KBM-7 (cell line): ENCODE data around the gene ADORA3.
"Not testable (repeated sequence)": the region's sequence is repeated elsewhere in the genome, so short reads cannot be mapped to it uniquely, and the experiment has no call there.

Experiments used
- DNase-seq: peaks from one replicate; pipeline ENCODE4 v3.0.0-alpha.2; 2015
- in situ Hi-C: fragments of 300-500 bp; cut with MboI; formaldehyde crosslinking; loops from 2 replicates; pipeline ENCODE4 v1.14.3; 2020; ENCODE audit warnings: low sequenced_read_pairs, low pct_unique_long_range_greater_than_20kb, mixed read lengths

The ADORA3 gene

DNA sequence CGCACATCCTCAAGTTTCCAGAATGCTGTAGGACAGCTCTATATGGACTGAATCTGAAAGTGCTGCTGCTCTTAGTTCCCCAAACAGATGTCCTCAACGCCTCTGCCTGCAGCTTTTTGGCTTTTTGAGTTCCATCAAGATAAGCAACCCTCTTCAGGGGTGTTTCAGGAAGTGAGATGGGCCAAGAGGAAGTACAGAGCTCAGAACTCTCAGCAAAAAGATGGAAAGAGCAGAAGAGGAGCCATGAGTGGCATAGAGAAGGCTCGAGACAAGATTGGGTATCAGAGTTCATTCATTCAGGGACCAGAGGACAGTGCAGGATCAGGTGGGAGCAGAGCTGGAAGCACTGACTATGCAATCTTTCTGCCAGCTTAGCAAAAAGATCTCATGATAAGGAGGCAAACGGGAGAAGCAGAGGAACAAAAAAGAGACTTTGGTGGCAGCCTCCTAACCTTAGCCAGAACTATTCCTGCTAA is at the start of gene ADORA3, which contains the start of gene TMIGD3:
TSS of gene ADORA3 (minus strand) at position 49 of the 476 bp plus-strand sequence. CDS start 279 bp downstream, outside the sequence.
TSS of gene TMIGD3 (minus strand) at position 49 of the 476 bp plus-strand sequence. CDS start 279 bp downstream, outside the sequence.
- in situ Hi-C loops: no loop called here
- DNase-seq: peak; percentile 86

DNA sequence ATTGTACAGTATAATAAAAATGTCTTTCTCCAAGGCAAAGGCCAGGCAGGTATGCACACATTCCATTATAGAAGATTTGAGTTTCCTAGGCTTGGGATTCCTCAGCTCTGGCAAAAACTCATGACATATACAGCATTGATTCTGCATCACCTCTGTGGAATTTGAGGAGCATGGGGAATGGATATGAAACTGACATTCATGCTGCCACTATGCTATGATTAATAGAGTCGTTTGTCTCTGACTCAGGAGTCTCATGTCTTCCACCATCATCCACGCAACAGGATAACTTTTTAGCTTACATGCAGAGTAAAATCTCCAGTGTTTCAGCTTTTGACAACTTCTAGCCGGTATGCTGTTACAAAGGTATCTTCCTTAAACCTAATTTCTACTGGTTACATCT is 49.8 kb upstream of the ADORA3 start:
- DNase-seq: no peak
- in situ Hi-C loops: no loop called here

DNA sequence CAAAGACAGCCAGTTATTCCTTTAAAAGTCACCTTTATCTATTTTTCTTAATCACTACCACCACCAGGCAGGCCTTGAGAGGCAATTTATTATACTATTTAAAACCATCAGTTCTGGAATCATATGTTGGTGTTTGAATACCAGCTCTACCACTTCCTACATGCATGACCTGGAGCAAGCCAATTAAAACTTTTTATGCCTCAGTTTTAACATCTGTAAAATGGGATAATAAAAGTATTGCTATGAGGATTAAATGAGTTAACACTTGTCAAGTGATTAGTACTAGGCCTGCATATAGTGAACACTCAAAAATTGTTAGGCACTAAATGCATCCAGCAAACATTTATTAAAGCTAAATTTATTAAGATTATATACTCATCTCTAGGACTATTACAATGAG is 49.2 kb upstream of the ADORA3 start:
- no peak for DNase-seq
- in situ Hi-C loops: no loop called here

DNA sequence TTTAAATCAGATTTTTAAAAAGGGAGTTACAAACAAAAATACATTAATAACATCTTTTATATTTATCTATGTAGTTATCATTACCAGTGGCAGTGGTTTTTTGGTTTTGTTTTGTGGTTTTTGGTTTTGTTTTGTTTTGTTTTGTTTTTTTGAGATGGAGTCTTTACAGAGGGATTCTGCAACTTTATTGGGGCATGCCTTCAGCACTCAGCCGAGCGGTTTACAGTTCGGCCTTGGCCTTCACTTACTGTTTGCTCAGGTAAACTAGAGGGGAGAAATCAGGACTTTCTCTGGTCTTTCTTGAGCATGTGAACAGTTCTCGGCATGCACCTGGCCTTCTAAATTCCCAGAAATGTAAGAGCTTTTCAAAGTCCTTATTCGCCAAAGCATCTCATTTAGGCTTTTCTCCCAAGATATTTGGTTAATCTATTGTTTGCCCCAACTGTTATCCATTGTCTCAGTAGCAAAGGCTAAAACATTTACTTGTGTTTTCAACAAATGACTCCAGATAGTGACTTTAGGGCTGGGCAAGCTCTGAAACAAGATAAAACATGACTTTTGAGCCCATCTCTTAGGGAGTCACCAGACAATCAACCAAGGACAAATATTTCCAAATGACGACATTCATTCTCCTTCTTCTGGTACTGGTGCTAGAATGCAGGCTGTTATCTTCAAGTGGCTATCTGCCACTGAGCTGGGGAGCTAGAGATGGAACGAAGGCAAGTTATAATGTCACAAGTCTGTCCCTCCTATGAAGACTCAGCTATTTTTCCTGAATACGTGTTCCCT is 48.4 kb upstream of the ADORA3 start:
- in situ Hi-C loops: no loop called here
- no peak for DNase-seq

DNA sequence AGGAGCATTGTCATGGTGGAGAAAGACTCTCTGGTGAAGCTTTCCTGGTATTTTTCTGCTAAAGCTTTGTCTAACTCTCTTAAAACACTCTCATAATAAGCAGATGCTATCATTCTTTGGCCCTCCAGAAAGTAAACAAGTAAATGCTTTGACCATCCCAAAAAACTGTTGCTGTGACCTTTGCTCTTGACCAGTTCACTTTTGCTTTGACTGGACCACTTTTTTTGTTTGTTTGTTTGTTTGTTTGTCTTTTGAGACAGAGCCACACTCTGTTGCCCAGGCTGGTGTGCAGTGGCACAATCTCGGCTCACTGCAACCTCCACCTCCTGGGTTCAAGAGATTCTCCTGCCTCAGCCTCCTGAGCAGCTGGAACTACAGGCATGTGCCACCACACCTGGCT is 44.4 kb upstream of the ADORA3 start:
- DNase-seq, in situ Hi-C loops: not testable (repeated sequence)

DNA sequence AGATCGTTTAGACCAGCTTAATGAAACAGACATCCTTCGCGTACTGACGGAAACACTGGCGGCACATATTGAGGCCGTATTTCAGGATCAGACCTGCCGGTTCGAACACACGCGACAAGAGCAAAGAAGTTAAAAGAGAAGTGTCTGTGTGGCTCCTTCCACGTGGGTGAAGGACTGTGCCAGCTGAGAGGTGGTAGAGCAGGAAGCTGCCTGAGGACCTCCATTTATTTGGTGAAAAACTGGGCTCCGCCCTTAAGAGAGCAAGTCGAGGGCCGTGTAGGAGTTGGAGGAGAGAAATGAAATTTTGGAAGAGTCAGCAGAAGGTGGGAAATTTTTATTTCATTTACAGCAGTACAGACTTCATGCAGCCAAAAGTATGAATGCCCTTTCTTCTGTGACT is 38.8 kb upstream of the ADORA3 start:
- in situ Hi-C loops: no loop called here
- DNase-seq: no peak

DNA sequence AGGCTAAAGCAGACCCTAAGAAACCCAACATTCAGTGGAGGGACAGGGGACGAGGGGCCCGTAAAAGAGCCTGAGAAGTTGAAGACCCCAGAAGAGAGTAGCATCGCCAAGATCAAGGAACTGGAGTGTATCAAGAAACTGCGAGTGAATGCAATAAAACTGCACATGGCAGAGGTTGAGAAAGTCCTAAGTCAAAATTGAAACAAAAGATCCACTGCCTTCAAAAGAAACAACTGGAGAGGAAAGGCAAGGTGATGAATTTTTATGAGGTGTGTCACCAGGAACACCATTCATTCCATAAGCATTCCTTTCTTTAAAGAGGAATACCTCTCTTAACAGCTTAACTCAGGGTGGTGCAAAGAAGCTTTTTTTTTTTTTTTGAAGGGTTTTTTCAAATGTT is 38.3 kb upstream of the ADORA3 start:
- in situ Hi-C loops: no loop called here
- no peak for DNase-seq

DNA sequence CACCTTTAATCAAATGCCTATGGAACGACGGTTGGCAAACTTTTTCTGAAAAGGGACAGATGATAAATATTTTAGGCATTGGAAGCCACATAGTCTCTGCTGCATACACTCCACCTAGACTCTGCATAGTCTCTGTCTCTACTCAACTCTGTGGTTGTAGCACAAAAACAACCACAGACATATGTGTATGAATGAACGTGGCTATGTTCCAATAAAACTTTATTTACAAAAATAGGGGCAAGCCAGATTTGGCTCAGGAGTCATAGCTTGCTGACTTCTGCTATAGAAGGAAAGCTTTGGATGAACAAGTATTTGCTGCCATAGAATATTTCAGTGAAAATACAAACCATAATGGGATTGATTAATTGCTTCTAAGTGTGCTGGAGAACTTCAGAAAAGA is 37.5 kb upstream of the ADORA3 start:
- in situ Hi-C loops: no loop called here
- DNase-seq: no peak

DNA sequence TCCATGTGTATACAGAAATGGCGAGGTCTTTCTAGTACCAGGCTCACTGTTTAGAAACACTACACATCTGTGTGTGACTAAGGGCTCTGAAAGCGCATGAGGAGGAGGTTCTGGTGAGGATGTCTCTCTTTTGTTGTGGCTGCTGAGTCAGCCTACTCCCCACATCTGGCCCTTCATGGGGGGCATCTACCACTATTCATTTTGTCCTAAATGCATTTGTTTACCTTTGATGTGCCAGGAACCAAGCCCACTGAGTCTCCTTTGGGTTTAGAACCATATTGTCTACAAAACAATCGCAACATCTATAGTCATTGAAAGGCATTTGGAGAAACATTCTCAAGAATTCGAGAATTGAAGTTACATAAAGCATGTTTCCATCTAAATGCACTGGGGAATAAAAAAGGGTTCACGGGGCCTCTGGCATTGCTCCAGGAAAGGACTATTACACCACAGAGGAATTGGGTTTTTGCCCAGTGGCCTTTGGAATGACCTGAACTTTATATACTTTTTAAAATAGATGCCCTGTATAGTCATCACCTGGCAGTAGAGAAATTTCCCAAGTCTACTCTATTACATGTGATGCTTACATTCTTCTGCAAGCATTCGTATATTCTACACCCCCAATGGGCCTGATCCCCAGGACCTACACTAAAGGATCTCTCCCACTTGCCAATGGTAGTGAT is 35.1 kb upstream of the ADORA3 start:
- DNase-seq: no peak
- in situ Hi-C loops: no loop called here

DNA sequence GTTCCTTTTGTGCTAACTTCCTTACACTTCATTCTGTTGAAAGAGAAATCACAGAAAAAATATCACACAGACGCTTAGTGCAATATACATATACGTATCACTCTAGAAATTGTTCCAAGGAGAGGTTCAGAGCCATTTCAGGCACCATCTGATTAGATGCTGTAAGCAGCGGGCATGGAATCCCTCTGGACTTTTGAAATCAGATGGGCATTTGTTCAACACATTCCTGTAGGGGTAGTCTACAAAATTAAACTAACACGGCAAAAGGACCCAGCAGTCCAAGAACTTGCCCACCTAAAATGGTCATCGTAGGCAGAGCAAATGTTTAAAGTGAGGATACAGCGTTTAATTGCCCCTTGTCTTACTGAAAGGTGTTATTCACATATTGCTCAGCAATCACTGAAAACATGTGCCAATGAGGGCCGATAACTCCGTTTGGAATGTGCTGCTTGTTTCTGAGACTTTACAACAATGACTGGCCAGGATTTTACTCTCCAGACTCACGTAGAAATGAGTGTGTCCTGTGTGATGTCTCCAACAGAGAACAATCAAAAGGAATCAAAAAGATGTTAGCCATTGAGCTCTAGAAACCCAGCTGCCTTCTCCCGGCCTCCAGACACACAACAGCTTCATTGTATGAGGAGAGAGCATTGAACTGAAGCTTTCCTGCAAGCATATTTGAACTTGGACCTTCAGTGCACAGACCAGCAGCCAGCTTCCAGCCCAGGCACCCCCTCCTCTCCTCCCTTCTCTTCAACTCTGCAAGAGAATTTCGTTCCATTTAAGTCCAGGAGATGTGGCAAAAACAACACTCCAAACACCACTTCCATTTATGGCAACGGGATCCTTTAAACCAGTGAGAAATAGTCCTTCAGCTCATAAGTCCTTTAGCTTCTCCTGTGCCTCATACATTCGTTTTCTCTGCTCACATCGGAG is 32.1 kb upstream of the ADORA3 start:
- no peak for DNase-seq
- in situ Hi-C loops: no loop called here

DNA sequence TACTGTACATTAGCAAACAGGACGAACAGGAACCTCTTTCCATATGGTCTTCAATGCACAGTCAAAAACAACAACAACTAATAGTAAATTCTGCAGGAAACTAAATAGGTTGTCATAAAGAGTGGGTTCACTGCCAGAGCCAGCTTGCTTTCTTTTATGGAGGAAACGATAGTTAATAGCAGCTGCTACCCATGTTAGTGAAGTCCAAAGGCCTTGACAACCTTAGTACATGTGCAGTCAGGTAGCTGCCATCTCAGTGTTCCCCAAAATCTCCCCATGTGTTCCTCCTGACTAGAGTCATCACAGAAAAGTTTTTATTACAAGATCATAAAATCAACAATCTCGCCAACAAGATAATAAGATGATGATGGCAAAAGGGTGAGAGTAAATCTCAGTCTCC is 16.6 kb upstream of the ADORA3 start:
- in situ Hi-C loops: no loop called here
- no peak for DNase-seq

DNA sequence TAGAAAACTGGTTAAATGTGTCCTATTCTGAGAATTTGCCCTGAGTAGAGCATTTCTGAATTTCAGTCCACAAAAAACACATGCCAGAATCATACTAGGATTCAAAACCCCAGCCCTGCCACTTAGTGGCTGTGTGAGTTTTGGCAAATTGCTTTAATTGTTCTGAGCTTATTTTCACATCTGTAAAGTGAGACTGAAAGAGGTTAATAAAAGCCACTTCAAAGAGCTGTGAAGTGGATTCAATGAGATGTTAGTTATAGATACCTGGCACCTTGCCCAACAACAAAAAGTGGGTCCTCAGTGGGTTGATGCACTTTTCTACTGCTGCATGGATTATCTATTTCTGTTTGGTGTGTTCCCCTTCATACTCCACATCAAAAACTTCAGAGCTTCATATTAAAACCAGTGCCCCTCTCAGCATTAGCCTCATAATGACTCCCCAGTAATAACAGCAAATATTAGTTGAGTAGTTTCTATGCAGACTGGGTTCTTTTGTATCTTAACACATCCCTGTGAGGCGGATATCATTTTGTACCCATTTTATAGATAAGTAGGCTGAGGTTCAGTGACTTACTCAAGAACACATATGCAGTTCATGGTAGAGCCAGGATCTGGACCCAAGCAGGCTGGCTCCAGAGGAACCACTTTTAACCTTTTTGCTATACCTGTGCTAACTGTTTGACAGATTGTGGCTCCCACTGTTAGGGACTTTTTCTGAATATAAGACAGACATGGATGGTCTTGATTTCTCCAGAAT is 14.2 kb upstream of the ADORA3 start:
- in situ Hi-C loops: no loop called here
- no peak for DNase-seq

DNA sequence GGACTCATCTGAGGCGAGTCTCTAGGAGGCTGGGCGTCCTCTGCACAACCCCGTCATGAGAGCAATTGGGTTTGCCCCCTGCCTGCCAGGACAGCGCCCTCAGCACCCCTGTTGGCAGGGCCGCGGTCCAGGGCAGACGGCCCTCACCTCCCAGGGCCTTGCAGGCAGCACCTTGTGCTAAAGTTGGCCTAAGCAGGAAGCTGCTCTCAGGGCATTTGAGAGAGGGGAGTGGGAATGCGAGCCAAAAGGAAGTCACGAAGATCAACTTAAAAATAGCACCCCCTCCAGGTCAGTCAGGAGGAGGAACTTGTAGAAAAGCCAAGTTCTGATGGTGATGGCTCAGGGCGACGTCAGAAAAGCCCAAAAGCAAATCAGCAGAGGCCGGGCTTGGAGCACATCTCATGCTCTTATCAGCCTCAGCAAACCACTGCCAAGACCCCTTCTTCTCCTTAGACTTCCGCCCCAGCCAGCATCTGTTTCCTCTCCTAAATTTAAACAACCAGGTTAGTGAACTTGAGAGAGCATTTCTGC is 12.6 kb upstream of the ADORA3 start:
- peak; percentile 100 for DNase-seq
- in situ Hi-C loops: no loop called here

DNA sequence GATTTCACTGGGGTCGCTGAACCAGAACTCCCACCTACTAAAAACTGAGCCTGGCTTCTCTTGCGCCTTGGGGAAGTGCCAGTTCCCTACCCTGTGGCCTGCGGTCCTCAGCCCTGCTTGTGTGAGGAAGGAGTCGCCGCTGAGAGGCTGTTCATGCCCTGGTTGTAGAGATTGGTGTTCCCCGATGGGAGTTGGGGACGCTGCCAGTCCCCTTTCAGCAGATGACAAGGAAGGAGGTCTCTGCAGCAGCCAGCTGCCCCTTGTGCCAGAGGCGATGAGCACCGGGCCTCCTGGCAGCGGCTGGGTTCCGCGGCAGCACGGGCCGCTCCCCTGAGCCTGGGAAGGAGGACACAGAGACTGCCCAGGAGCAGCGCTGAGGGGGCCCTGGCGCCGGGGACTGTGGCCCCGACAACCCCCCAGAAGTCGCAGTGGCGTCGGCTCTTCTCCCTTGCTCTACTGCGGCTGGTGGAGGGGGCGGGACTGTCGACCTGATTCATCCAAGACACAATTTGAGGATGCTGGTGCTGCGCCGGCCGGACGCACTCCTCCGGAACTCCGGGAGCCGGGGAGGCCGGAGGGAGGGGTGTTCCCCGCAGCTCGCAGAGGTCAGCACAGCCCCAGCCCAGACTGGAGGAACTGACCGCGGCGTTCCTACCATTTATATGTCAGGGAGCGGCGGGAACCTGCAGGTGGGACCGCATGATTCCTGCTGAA is 12.0 kb upstream of the ADORA3 start:
- in situ Hi-C loops: no loop called here
- peak; percentile 84 for DNase-seq

DNA sequence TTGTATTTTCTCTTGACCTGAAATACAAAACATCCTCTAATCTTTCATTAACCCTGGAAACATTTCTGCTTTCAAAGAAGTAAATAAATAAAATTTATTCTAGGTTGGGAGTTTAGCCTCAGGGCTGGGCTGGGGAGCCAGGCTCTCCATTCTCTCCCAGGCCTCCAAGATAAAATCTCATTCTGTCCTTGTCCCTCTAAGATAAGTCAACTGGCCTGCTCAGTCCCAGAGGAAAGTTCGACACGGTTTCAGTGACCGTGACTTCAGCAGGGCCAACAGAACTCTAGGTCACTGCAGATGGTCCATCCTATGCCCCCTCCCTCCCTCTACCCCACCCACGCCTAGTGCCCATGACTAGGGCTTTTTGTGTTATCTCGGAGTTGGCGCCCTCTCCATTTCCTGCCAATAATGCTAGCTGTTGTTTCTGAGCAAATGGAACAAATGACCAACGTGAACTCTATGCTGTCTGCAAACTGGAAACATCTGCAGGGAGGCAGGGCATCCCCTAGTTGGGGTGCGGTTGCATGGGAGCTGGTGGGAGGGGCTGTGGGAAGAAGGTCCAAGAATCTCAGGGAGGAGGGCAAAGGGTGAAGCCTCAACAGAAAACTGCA is 10.1 kb upstream of the ADORA3 start:
- peak; percentile 61 for DNase-seq
- in situ Hi-C loops: no loop called here

DNA sequence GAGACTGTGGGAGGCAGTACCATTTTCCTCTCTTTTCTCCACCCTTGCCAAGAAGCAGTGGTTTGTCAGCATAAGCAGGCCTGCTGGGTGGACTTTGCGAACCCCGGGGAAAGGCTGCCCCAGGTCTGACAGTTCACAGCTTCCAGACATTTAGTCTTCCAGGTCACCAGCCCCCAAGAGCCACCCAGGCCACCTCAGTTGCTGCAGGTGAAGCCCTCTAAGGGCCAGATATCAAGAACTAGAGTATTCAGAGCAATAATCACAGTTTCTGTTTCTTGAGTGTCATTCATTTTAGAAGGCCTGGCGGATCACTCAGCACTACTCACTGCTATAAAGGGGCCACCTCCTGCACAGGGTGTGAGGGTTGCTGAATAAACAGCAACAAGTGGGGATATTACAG is 9.5 kb upstream of the ADORA3 start:
- in situ Hi-C loops: no loop called here

DNA sequence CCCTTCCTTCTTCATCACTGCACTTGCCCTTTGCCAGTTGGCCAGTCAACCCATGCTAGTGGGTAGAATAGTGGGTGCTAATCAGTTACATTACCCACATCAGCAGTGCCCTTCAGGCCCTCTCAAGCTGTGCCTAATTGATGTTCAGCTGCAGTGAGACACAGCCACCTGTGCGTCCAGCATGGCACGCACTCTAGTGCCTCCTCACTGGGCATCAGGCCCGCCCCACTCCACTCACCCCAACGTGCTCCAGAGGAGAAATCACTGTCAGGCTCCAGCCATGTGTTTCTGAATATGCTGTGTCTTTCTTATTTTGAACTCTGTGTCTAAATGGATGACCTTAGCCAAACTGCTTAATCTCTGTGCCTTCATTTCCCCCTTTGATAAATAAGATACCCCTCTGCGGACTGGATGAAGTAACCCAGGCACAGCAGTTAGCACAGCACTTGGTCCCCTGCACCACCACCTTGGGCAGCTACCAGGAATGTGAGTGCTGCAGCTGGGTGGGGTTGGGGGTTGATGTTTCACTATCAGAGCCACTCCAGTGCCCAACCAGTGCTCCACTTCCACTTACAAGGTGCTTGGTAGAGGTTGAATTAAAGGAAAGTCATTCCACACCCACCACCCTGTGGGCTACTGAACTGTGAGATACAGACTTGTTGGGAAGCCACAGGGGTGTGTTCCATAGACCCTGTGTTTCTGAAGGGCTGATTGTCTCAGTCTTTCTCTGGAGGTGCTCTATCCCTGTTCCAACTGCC is 8.9 kb upstream of the ADORA3 start:
- in situ Hi-C loops: no loop called here
- no peak for DNase-seq

More for the DNA sequence above, 9.5 kb upstream of the ADORA3 start:
- DNase-seq: no peak
